HG03139 (cell line): ENCODE data around the gene PHLPP1.
A peak's percentile ranks its signal among the peaks of the same experiment; 100 is the strongest.
"Not testable (repeated sequence)": the region's sequence is repeated elsewhere in the genome, so short reads cannot be mapped to it uniquely, and the experiment has no call there.

ENCODE experiments used
- ATAC-seq: cut with Tn5 transposase; IDR thresholded peaks from one replicate; pipeline ENCODE4 v1.9.1; 2021; ENCODE audit not compliant: unreplicated experiment

The PHLPP1 gene

GRCh38 chr18:62807396-62807795 is 92.1 kb downstream of the PHLPP1 start:
- no peak for ATAC-seq

- no peak for ATAC-seq
Measured at GRCh38 chr18:62808123-62808522, 92.8 kb downstream of the PHLPP1 start.

DNA sequence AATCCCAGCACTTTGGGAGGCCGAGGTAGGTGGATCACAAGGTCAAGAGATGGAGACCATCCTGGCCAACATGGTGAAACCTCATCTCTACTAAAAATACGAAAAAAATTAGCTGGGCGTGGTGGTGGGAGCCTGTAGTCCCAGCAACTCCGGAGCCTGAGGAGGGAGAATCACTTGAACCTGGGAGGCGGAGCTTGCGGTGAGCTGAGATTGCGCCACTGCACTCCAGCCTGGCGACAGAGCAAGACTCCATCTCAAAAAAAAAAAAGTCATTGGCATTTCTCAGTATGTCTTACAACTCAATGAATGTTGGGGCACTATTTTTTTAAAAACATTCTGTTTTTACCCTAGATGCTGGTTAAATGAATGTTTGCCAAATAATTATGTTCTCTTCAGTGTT is 94.1 kb downstream of the PHLPP1 start:
- ATAC-seq = not testable (repeated sequence)

GRCh38 chr18:62809900-62810299 is 94.6 kb downstream of the PHLPP1 start:
- ATAC-seq = no peak

DNA sequence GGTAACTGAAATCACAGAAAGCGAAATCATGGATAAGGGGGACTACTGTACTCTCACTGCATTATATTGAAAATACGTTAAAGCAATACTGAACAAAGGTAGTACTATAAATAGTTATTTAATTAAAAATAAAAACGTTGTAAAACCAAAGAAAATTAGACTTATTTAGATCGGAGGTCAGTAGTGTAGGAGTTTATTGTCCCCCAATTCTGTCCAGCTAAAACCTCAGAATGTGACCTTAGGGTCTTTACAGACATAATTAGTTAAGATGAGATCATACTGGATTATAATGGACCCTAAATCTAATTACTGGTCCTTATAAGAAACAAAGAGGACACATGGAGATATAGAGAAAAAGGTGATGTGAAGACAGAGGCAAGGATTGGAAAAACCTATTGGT is 95.3 kb downstream of the PHLPP1 start:
- no peak for ATAC-seq

- ATAC-seq = no peak
Measured at GRCh38 chr18:62811674-62812073, 96.3 kb downstream of the PHLPP1 start.

DNA sequence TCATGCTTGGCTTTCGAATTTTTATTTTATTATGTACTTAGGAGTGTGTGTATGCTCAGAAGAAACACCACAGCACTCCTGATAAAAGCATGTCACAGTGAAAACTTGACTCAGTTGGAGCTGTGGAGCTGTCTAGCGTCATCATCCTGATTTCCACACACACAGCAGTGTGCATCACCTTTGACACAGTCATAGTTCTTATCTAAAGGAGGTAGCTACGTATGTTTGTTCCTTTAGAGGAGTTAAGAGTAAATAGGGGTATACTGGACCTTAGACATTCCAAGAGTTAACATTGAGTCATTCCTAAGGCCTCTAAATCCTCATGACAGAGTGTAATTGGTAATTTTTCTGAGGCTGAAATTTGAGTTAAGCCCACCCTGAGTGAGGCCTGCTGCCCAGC is 96.9 kb downstream of the PHLPP1 start:
- ATAC-seq = no peak

DNA sequence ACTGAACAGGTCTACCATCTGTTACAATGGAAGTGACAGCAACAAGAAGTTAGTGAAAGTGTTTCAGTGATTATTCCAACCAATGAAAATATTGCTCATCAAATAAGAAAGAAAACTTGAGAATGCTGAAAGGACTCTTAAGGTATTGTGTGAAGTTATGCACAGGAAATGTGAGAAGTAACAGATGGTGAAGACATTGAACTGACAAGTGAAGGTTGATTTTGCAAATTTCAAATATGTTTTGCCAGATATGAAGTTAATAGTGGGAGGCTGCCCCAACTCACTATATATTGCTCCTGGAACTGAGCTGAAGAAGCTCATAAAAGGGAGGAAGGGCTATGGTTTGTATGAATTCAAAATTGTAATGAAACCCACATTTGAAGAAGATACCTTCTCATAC is 97.5 kb downstream of the PHLPP1 start:
- ATAC-seq = no peak

- ATAC-seq = no peak
Measured at GRCh38 chr18:62814132-62814759, 98.9 kb downstream of the PHLPP1 start.

GRCh38 chr18:62825382-62825781 is 110.0 kb downstream of the PHLPP1 start:
- no peak for ATAC-seq

DNA sequence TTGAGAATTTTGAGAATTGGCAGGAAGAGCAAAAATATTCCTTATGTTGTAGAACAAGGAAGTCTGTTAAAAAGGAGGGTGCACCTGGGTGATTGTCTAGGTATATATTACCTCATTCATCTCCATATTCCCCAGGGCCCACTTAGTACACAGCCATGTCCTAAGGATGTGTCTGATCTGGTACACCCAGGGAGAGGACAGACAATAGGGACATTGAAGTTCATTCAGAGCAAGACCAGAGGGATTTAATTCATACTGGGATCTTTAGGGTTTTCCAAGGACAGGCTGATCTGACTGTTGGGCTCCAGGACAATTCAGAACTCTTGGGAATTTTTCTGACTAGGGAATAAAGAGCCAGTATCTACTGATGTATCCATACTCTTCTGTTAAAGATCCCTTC is 112.1 kb downstream of the PHLPP1 start:
- no peak for ATAC-seq

GRCh38 chr18:62828091-62828640 is 112.8 kb downstream of the PHLPP1 start:
- ATAC-seq = no peak

GRCh38 chr18:62828852-62829251 is 113.5 kb downstream of the PHLPP1 start:
- ATAC-seq = no peak

GRCh38 chr18:62829936-62830335 is 114.6 kb downstream of the PHLPP1 start:
- ATAC-seq = no peak

DNA sequence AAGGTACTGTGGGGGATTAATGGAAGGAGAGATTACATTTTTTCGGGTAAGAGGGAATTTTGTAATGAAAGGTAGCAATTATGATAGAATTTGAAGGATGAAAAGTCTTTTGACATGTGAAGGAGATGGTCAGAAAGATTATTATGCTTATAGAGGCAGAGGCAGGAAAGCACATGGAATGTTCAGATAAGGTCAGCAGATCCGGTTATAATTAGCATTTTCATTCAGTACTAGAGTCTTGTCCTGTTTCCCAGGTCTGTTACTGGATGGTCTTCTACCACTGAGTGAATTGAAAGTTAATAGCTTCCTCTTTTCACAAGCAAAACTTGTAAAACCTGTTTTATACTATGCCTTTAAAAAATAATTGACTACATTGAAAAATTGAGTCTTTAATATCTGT is 116.9 kb downstream of the PHLPP1 start:
- ATAC-seq = no peak

GRCh38 chr18:62833494-62833893 is 118.2 kb downstream of the PHLPP1 start:
- no peak for ATAC-seq

- ATAC-seq = no peak
Measured at GRCh38 chr18:62834715-62835114, 119.4 kb downstream of the PHLPP1 start.

DNA sequence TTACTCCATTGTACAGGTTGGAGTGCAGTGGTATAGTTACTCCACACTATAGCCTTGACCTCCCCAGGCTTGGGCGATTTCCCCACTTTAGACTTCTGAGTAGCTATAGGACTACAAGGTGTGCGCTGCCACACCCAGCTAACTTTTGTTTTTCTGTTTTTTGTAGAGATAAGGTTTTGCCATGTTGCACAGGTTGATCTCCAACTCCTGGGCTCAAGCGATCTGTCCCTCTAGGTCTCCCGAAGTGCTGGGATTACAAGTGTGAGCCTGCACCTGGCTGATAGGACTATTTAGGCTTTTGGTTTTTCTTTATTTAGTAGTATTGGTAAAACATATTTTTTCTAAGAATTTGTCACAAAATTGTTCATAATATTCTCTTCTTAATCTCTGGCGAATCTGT is 121.7 kb downstream of the PHLPP1 start:
- no peak for ATAC-seq

- ATAC-seq = peak; percentile 79
Measured at GRCh38 chr18:62838475-62839098, 123.2 kb downstream of the PHLPP1 start.

- no peak for ATAC-seq
Measured at GRCh38 chr18:62839874-62840713, 124.8 kb downstream of the PHLPP1 start.

DNA sequence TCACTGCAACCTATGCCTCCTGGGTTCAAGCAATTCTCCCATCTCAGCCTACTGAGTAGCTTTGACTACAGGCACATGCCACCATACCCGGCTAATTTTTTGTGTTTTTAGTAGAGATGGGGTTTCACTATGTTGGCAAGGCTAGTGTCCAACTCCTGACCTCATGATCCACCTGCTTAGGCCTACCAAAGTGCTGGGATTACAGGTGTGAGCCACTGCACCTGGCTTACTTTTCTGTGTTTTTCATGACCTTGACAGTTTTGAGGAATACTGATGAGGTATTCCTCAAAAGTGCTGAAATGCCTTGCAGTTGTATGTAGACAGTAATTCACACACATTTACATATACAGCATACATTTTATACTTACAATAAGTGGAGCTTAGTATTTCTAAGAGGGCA is 126.1 kb downstream of the PHLPP1 start:
- ATAC-seq = no peak

GRCh38 chr18:62842898-62843297 is 127.6 kb downstream of the PHLPP1 start:
- no peak for ATAC-seq
